Renal cortex interstitium (tissue), 3 donors: ENCODE results near the gene CPA1. TPM values are rescaled to one million over a fixed set of nuclear protein-coding genes. Genes with fewer than 3 reads are reported as not detected.

Experiments
- polyA plus RNA-seq, 3 donors: library from polyadenylated mRNA; unstranded; fragments of 120-200 nt; gene quantifications; one replicate each; pipeline ENCODE4 v1.2.1, GENCODE V29; 2013; ENCODE audit not compliant: insufficient read length in 3 of 3

CPA1 gene
- polyA plus RNA-seq, 3 donors = 2.1 to 2.6 (median 2.5) TPM

Other genes starting within 250 kb of the CPA1 start
- 10 to 100 TPM; 24.5 to 32.1 (median 29.5) TPM for gene TMEM209, start 175.1 kb upstream of the CPA1 start, polyA plus RNA-seq
- gene SSMEM1, start 172.6 kb upstream of the CPA1 start, polyA plus RNA-seq = not detected
- under 1 TPM; 0.28 to 0.52 (median 0.39) TPM for gene CPA2, start 113.6 kb upstream of the CPA1 start, polyA plus RNA-seq
- under 1 TPM; 0.14 to 0.71 (median 0.27) TPM for gene CPA4, start 87.3 kb upstream of the CPA1 start, polyA plus RNA-seq
- gene CPA5, start 35.7 kb upstream of the CPA1 start, polyA plus RNA-seq = under 1 TPM; 0.23 to 0.36 (median 0.29) TPM
- 10 to 100 TPM; 28.2 to 29.6 (median 29.4) TPM for gene CEP41, start 60.5 kb downstream of the CPA1 start, polyA plus RNA-seq
- gene MEST, start 111.6 kb downstream of the CPA1 start, polyA plus RNA-seq = 100 to 1,000 TPM; 647 to 785 (median 777) TPM